ENCODE results near the gene ARID4B.

The ARID4B gene

GRCh38 chr1:235342471-235342870 is 14.5 kb upstream of the ARID4B start:
- peaks cover 17% of the 10 kb centered on the region for H3K4me1 Mint-ChIP-seq
- ATAC-seq, result no peak
- no peaks in the 10 kb centered on the region for H3K27me3 Mint-ChIP-seq
- no peak for DNase-seq
- H3K36me3 Mint-ChIP-seq (ENCODE audit: low read depth), result peaks cover 25% of the 10 kb centered on the region
- no peak overlapping the region for H3K4me3 Mint-ChIP-seq
- no peak overlapping the region for H3K27ac Mint-ChIP-seq
- H3K9me3 Mint-ChIP-seq, result no peaks in the 10 kb centered on the region

DNA sequence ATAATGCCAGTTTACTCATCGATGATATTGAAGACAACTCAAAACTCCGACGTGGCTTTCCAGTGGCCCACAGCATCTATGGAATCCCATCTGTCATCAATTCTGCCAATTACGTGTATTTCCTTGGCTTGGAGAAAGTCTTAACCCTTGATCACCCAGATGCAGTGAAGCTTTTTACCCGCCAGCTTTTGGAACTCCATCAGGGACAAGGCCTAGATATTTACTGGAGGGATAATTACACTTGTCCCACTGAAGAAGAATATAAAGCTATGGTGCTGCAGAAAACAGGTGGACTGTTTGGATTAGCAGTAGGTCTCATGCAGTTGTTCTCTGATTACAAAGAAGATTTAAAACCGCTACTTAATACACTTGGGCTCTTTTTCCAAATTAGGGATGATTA is 14.1 kb upstream of the ARID4B start:
- Mint-ChIP-seq H3K9me3 (no peaks in the 10 kb centered on the region), H3K4me3 (no peak overlapping the region), H3K4me1 (peaks cover 21% of the 10 kb centered on the region), H3K27ac (no peak overlapping the region), H3K27me3 (no peaks in the 10 kb centered on the region), H3K36me3 (ENCODE audit: low read depth) (peaks cover 27% of the 10 kb centered on the region)
- ATAC-seq, result no peak
- DNase-seq, result no peak

GRCh38 chr1:235341334-235341733 is 13.4 kb upstream of the ARID4B start:
- peaks cover 30% of the 10 kb centered on the region for H3K36me3 Mint-ChIP-seq (ENCODE audit: low read depth)
- ATAC-seq (no peak), DNase-seq (no peak)
- H3K9me3 Mint-ChIP-seq, result no peaks in the 10 kb centered on the region
- peaks cover 27% of the 10 kb centered on the region for H3K4me1 Mint-ChIP-seq
- no peak overlapping the region for H3K4me3 Mint-ChIP-seq
- no peak overlapping the region for H3K27ac Mint-ChIP-seq
- H3K27me3 Mint-ChIP-seq, result no peaks in the 10 kb centered on the region

DNA sequence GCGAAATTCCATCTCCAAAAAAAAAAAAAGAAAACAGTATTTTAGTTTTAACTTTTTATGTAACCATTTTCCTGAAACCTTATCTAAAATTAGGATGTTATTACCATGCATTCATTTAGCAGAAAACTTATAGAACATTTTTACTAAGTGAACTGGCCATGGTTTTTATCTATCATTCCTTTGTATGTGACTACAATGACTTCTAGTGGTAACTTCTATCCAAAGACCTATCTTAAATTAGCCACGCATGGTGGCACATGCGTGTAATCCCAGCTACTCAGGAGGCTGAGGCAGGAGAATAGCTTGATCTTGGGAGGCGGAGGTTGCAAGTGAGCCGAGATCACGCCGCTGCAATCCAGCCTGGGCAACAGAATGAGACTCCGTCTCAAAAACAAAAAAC is 11.8 kb upstream of the ARID4B start:
- Mint-ChIP-seq H3K4me3 (no peak overlapping the region), H3K4me1 (peaks cover 26% of the 10 kb centered on the region), H3K27ac (no peak overlapping the region), H3K36me3 (ENCODE audit: low read depth) (peaks cover 23% of the 10 kb centered on the region), H3K27me3 (no peaks in the 10 kb centered on the region), H3K9me3 (no peaks in the 10 kb centered on the region)
- ATAC-seq (no peak), DNase-seq (no peak)

GRCh38 chr1:235336903-235337302 is 8.9 kb upstream of the ARID4B start:
- peak overlapping the region; percentile 42 for H3K4me3 Mint-ChIP-seq
- no peaks in the 10 kb centered on the region for H3K27me3 Mint-ChIP-seq
- H3K4me1 Mint-ChIP-seq, result peaks cover 26% of the 10 kb centered on the region
- H3K9me3 Mint-ChIP-seq, result no peaks in the 10 kb centered on the region
- peak; percentile 84 for ATAC-seq
- DNase-seq, result no peak
- H3K27ac Mint-ChIP-seq, result peak overlapping the region; percentile 55
- peaks cover 13% of the 10 kb centered on the region for H3K36me3 Mint-ChIP-seq (ENCODE audit: low read depth)

DNA sequence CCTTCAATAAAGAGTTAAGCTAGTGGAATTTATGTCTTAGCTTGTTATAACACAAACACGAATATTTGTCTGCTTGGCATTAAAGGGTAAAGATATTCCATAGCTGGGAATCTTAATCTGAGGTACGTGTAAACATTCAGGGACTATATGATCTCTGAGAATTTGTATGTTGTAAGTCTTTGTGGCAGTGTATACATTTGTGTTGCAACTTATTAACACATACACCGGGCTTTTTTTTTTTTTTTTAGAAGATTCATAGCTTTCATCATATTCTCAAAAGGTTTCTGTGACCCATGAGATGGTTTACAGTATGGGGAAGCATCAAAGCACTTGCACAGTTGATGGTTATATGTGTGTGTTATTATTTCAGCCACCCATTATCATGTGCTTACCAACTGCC is 3.4 kb upstream of the ARID4B start:
- ATAC-seq (no peak), DNase-seq (no peak)
- peaks cover 20% of the 10 kb centered on the region for H3K4me1 Mint-ChIP-seq
- H3K27ac Mint-ChIP-seq, result no peak overlapping the region
- peaks cover 17% of the 10 kb centered on the region for H3K36me3 Mint-ChIP-seq (ENCODE audit: low read depth)
- H3K4me3 Mint-ChIP-seq, result no peak overlapping the region
- no peaks in the 10 kb centered on the region for H3K9me3 Mint-ChIP-seq
- no peaks in the 10 kb centered on the region for H3K27me3 Mint-ChIP-seq

GRCh38 chr1:235330918-235331285 is 2.9 kb upstream of the ARID4B start:
- Mint-ChIP-seq H3K4me1 (peaks cover 19% of the 10 kb centered on the region), H3K36me3 (ENCODE audit: low read depth) (peaks cover 20% of the 10 kb centered on the region), H3K9me3 (no peaks in the 10 kb centered on the region), H3K27ac (no peak overlapping the region), H3K27me3 (no peaks in the 10 kb centered on the region), H3K4me3 (no peak overlapping the region)
- DNase-seq (no peak), ATAC-seq (no peak)

DNA sequence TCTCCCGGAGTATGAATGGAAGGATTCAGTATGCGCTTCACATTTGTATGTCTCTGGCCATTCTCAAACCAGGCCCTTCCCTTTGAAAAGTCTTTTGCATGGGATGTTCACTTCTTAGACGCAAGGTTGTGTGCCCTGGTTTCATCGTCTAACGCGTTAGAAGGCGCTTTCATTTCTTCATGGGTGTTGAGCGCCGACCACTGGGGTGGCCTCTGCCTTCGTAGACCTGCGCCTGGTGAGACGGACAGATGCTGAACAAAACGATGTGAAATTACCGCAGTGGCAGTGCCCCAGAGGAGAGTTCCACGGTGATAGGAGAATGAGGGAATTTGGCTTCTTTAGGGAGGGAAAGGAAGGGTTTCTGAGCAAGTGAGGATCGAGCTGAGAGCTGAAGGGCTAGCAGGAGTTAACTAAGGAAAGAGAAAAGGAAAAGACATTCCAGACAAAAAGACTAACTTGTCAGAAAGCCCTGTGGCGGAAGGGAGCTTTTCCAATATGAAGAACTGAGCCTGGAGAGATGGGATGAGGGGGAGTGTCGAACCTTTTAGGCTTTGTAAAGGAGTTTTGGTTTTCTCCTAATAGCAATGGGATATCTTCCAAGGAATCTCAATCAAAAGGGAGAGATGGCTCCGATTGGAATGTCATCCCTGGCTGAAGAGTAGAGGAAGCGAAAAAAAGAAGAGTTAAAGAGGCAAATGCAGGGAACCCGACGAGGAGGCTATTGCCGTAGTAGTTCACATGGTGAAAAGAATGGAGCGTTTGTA is 1.3 kb upstream of the ARID4B start:
- no peaks in the 10 kb centered on the region for H3K9me3 Mint-ChIP-seq
- peaks cover 34% of the 10 kb centered on the region for H3K4me1 Mint-ChIP-seq
- no peak overlapping the region for H3K4me3 Mint-ChIP-seq
- no peaks in the 10 kb centered on the region for H3K27me3 Mint-ChIP-seq
- H3K36me3 Mint-ChIP-seq (ENCODE audit: low read depth), result peaks cover 25% of the 10 kb centered on the region
- ATAC-seq, result peak; percentile 9
- peak; percentile 48 for DNase-seq
- H3K27ac Mint-ChIP-seq, result no peak overlapping the region

DNA sequence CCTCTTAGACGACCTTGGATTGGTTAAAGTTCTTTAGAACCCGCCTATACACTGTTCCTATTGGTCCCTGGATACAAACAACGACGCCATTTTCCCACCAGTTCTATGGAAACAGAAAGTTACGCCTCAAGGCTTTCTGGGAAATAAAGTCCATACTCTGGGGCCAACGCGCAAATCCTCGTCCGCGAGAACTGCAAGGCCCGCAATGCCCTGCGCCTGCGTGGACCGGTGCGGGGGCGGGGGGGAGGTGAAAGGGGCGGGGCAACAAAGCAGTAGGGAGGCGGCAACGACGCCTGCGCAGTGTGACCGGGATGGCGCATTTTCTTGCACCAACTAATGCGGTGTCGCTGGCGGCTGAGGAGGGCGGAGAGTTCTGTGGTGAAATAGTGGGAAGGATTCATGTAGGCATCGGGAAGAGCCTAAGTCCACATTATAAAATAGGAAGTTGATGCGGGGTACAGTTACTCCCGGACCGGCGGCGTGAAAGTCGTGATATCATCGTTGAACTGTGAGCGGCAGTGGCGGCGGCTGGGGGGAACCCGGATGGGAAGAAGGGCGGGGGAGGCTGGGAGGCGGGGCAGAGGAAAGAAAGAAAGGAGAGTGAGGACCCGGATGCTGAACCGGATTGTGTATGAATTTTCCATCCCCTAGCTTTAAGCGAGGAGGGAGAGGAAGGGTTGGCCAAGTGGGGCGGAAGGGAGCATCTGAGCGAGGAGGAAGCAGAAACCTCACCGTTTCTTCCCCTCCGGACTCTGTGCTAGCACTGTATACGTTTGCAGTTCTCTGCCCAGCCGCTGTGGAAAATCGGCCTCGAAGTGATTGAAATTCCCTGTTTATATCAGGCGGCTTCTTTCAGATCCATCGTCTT is 526 bp upstream of the ARID4B start, which contains the start of gene GGPS1:
Gene GGPS1, plus strand, starts transcription at position 300 of the 868 bp plus-strand sequence. CDS start 6,695 bp downstream, outside the sequence.
- H3K4me1 Mint-ChIP-seq, result peaks cover 39% of the 10 kb centered on the region
- H3K9me3 Mint-ChIP-seq, result no peaks in the 10 kb centered on the region
- peaks cover 25% of the 10 kb centered on the region for H3K36me3 Mint-ChIP-seq (ENCODE audit: low read depth)
- H3K4me3 Mint-ChIP-seq, result no peak within 1 kb of the TSS
- no peaks in the 10 kb centered on the region for H3K27me3 Mint-ChIP-seq
- ATAC-seq (peak; percentile 83), DNase-seq (peak; percentile 99)
- H3K27ac Mint-ChIP-seq, result no peak within 1 kb of the TSS

DNA sequence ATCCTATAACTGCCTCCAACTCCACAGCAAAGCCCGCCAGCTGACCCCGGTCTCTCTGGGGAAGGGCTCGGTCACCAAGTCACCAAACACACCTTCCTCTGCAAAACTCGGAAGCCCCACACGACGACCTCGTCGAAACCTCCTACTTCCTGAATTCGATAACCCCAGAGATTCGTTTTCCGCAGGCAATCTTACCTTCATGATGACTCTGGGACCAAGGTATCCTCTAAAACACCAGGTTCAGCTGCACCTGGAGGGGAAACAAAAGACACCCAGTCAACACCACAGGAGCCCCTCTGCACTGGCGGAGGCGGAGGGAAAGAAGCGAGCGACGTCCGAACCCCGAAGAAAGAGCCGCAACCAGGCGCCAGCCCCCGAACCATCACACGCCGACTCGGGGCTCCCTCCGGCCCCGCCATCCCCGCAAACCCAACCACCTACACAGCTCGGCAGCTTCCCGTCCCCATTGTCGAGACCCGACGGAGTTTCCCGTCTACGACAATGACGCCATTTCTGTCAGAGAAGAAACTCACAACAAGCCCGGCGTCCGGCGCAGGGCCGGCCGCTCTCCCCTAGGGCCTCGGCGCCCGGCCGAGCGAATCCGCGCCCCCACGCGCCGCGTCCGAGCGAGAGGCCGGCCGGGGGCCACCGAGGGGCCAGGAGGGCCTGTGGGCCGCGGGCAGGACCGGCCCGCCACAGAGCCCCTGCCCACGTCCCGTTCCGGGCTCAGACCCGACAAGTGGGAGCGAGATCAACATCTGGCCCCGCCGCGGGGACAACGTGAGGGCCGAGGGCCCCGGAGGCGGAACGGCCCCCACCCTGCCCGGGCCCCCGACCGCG is 1.0 kb downstream of the ARID4B start:
- ATAC-seq (peak; percentile 6), DNase-seq (peak; percentile 66)
- Mint-ChIP-seq H3K27me3 (no peaks in the 10 kb centered on the region), H3K36me3 (ENCODE audit: low read depth) (peaks cover 30% of the 10 kb centered on the region), H3K4me1 (peaks cover 45% of the 10 kb centered on the region), H3K4me3 (peak overlapping the region; percentile 94), H3K27ac (peak overlapping the region; percentile 90), H3K9me3 (no peaks in the 10 kb centered on the region)

DNA sequence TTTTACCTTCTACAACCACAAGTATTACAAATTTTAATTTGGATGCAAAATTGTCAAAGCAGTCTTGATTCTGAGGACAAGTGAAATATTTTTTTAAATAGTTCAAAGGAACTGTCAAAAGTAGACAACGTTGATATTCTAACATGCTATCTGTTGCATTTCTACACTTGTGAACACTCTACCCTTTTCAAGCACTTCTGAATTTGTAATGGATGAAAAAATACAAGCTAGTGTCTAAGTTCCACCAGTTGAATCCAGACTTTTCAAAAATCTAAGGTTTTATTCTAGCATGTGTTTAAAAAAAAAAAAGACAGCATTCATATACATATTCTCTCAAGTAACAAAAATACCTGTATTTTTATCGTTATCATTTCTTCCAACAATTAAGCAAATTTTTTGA is 2.1 kb downstream of the ARID4B start:
- H3K9me3 Mint-ChIP-seq, result no peaks in the 10 kb centered on the region
- peak overlapping the region; percentile 90 for H3K27ac Mint-ChIP-seq
- DNase-seq (no peak), ATAC-seq (no peak)
- H3K4me1 Mint-ChIP-seq, result peaks cover 53% of the 10 kb centered on the region
- no peaks in the 10 kb centered on the region for H3K27me3 Mint-ChIP-seq
- H3K36me3 Mint-ChIP-seq (ENCODE audit: low read depth), result peaks cover 29% of the 10 kb centered on the region
- H3K4me3 Mint-ChIP-seq, result peak overlapping the region; percentile 94

DNA sequence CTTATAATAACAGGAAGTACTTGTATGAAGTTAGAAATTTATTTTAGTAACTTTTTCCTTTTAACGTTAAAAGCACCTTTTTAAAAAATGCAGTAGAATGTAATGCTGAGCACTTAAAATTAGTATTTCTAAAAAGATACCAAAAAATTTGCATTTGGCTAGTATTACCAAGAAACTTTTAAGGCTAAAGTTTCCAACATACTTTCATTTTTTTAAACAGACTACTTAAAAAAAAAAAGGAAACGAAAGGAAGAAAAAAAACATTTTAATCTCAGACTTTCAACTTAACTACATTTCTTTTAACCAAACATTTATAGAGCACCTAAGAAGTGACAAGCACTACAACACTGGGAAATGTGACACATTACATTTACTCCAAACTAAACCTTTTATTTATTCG is 2.8 kb downstream of the ARID4B start:
- no peak for DNase-seq
- Mint-ChIP-seq H3K9me3 (no peaks in the 10 kb centered on the region), H3K27ac (peak overlapping the region; percentile 90), H3K36me3 (ENCODE audit: low read depth) (peaks cover 31% of the 10 kb centered on the region), H3K4me1 (peaks cover 60% of the 10 kb centered on the region), H3K4me3 (peak overlapping the region; percentile 94), H3K27me3 (no peaks in the 10 kb centered on the region)
- ATAC-seq, result no peak

DNA sequence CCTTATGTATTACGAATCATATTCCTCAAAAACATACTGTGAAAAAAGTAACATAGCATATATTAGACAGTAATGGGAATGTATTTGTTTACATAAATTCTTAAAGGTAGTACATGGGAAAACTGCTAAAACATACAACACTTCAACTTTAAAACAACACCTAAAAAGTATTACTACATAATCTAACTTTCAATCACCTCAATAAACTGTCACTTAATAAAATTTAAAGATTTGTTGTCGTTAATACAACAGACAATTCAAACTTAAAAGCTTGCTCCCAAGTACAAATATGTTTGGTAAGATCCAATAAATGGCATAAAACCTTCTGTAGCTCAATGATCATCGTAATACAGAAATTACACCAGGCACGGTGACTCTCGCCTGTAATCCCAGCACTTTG is 3.7 kb downstream of the ARID4B start:
- ATAC-seq (no peak), DNase-seq (no peak)
- no peaks in the 10 kb centered on the region for H3K9me3 Mint-ChIP-seq
- H3K36me3 Mint-ChIP-seq (ENCODE audit: low read depth), result peaks cover 34% of the 10 kb centered on the region
- no peaks in the 10 kb centered on the region for H3K27me3 Mint-ChIP-seq
- peaks cover 64% of the 10 kb centered on the region for H3K4me1 Mint-ChIP-seq
- H3K27ac Mint-ChIP-seq, result peak overlapping the region; percentile 76
- H3K4me3 Mint-ChIP-seq, result peak overlapping the region; percentile 94

DNA sequence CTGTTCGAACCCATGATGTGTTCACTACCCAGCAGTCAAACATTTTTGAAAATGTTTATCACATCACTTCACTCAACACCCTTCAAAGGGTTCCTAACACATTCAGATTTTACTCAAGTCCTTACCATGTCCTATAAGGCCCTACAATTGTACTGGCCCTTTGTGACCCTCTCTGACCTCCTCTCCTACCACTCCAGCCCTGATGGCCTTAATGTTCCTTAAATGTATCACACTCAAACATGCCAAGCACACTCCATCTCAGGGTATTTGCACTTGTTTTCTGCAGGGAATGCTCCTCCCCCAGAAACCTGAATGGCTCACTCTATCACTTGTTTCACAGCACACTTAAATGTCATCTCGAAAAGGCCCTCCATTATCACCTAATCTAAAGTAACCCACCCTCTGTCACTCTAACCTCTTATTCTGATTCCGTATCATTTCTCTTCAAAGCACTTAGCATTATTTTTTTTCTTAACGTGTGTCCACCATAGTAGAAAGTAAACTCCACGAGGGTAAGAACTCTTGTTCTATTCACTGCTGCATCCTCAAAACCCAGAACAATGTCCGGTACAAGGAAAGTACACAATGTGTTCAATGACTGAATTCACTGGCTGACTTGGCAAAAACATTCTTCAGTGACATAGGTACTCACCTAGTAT is 7.3 kb downstream of the ARID4B start:
- peak overlapping the region; percentile 0 for H3K4me3 Mint-ChIP-seq
- H3K36me3 Mint-ChIP-seq (ENCODE audit: low read depth), result peaks cover 37% of the 10 kb centered on the region
- peak overlapping the region; percentile 68 for H3K27ac Mint-ChIP-seq
- ATAC-seq (no peak), DNase-seq (no peak)
- no peaks in the 10 kb centered on the region for H3K9me3 Mint-ChIP-seq
- H3K4me1 Mint-ChIP-seq, result peaks cover 79% of the 10 kb centered on the region
- no peaks in the 10 kb centered on the region for H3K27me3 Mint-ChIP-seq

Data from activated naive CD8-positive, alpha-beta T cell treated with anti-CD3 and anti-CD28 coated beads, Interleukin-2, amount 50 U/mL, for 24 hours (primary cell).